Breast epithelium (tissue), 3 donors: ENCODE measurements around the gene SIGLEC8.

Experiments used
- CTCF ChIP-seq, 3 donors: fragments of 450-650 bp; IDR thresholded peaks; one replicate each; pipeline ENCODE4 v1.5.1; 2016 to 2017; ENCODE audit warnings: antibody characterized with exemption in 3 of 3, mild to moderate bottlenecking in 3 of 3, moderate library complexity in 3 of 3
- POLR2AphosphoS5 ChIP-seq, 3 donors: sonication (generic); formaldehyde crosslinking; IDR thresholded peaks; one replicate each; pipeline ENCODE4 v1.6.1; 2017; ENCODE audit warnings: antibody characterized with exemption in 3 of 3

GRCh38 chr19:51467864-51468544 is 9.8 kb upstream of the SIGLEC8 start:
- TF ChIP-seq POLR2AphosphoS5 (IDR thresholded peaks at IDR 0.05): no peak
- no peak for TF ChIP-seq CTCF (IDR thresholded peaks at IDR 0.05)
